ENCODE measurements around the gene NOC2L.

Gene NOC2L

DNA sequence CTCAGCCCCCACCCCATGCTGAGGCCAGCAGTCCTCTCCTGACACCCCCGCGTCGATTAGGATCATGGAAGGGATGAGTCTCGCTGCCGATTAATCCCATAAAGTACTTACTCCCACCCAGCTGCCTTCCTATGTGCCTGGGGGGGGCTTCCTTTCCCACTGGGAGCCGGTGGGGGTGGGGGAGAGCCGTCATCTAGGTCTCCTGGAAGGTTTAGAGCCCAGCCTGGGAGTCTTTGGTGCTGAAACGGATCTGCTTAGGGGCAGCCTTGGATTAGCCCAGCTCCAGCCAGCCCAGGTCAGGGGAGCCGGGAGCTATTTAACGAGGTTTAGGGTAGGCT, 25.5 kb downstream of the NOC2L start:
- no peak for DNase-seq
- no peak for TF ChIP-seq CTCF (IDR thresholded peaks at IDR 0.05; ENCODE audit: low read depth, low read length, missing control alignments)
- Histone ChIP-seq H3K4me3 (ENCODE audit: low read depth, low read length) (no peak overlapping the region), H3K27me3 (replicated peaks) (peaks cover 37% of the 10 kb centered on the region), H3K36me3 (replicated peaks) (no peaks in the 10 kb centered on the region), H3K27ac (no peak overlapping the region)
- in situ Hi-C loops (cut with HindIII; ENCODE audit: low pct_ligation_motif_present, low sequenced_read_pairs), result no loop called here

GRCh38 chr1:932776-933602, 26.1 kb downstream of the NOC2L start:
- no peak for DNase-seq
- Histone ChIP-seq H3K4me3 (ENCODE audit: low read depth, low read length) (no peak overlapping the region), H3K27ac (no peak overlapping the region), H3K36me3 (replicated peaks) (no peaks in the 10 kb centered on the region), H3K27me3 (replicated peaks) (peaks cover 39% of the 10 kb centered on the region)
- TF ChIP-seq CTCF (IDR thresholded peaks at IDR 0.05; ENCODE audit: low read depth, low read length, missing control alignments), result no peak
- in situ Hi-C loops (cut with HindIII; ENCODE audit: low pct_ligation_motif_present, low sequenced_read_pairs), result no loop called here

DNA sequence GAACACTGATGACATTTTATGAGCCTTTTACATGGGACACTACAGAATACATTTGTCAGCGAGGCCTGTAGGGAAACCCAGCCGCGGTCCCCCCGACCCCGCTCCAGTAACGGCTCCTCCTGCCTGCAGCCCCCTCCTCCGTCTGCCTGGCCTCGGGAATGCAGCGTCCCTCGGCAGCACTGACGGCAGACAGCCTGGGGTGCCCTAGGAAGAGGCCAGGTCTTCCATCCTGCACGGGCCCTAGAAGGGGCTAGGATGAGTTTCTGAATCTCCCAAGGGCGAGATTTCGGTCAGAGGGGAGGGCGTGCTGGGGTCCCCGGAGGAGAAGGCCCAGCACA, 26.9 kb downstream of the NOC2L start:
- Histone ChIP-seq H3K27me3 (replicated peaks) (peaks cover 42% of the 10 kb centered on the region), H3K36me3 (replicated peaks) (no peaks in the 10 kb centered on the region), H3K4me3 (ENCODE audit: low read depth, low read length) (no peak overlapping the region), H3K27ac (no peak overlapping the region)
- in situ Hi-C loops (cut with HindIII; ENCODE audit: low pct_ligation_motif_present, low sequenced_read_pairs), result no loop called here
- DNase-seq, result no peak
- no peak for TF ChIP-seq CTCF (IDR thresholded peaks at IDR 0.05; ENCODE audit: low read depth, low read length, missing control alignments)

- TF ChIP-seq CTCF (IDR thresholded peaks at IDR 0.05; ENCODE audit: low read depth, low read length, missing control alignments), result peak; percentile 20
- DNase-seq, result no peak
- Histone ChIP-seq H3K4me3 (ENCODE audit: low read depth, low read length) (no peak overlapping the region), H3K36me3 (replicated peaks) (no peaks in the 10 kb centered on the region), H3K27ac (no peak overlapping the region), H3K27me3 (replicated peaks) (peaks cover 47% of the 10 kb centered on the region)
- in situ Hi-C loops (cut with HindIII; ENCODE audit: low pct_ligation_motif_present, low sequenced_read_pairs), result no loop called here
Measured at GRCh38 chr1:931380-932172, 27.5 kb downstream of the NOC2L start.

DNA sequence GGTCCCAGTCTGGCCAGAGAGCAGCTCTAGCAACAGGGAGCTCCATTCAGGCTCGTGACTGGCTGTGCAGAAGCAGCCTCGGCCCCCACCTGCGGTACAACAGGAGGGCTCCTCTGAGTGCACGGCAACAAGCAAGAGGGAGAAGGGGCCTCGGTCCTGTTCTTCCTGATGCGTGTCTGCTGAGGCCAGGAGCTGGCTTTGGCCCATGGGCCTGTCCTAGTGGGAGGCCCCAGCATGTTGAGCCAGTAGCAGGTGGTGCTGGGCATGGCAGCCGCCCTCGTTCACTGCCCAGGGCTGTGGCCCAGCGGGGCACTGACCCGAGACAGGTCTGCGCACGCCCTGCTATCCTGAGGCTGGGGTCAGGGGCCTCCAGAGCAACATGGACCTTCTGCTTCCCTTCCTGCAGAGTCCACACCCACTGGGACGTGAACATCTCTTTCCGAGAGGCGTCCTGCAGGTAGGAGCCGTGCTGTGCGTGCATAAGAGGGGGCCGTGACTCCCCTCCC, 28.4 kb downstream of the NOC2L start:
- no peak for TF ChIP-seq CTCF (IDR thresholded peaks at IDR 0.05; ENCODE audit: low read depth, low read length, missing control alignments)
- H3K27me3 ChIP-seq (replicated peaks), result peaks cover 49% of the 10 kb centered on the region

More for the DNA sequence above, 28.4 kb downstream of the NOC2L start:
- Histone ChIP-seq H3K36me3 (replicated peaks) (no peaks in the 10 kb centered on the region), H3K4me3 (ENCODE audit: low read depth, low read length) (no peak overlapping the region), H3K27ac (no peak overlapping the region)
- in situ Hi-C loops (cut with HindIII; ENCODE audit: low pct_ligation_motif_present, low sequenced_read_pairs), result no loop called here
- no peak for DNase-seq

All from brain microvascular endothelial cell (primary cell).